Vagina (tissue), 2 donors: ENCODE results near the gene STK24.

Source experiments
- POLR2A ChIP-seq, 2 donors: fragments of 450-650 bp; IDR thresholded peaks; one replicate each; pipeline ENCODE4 v1.6.1; 2017; ENCODE audit warnings: antibody characterized with exemption in 2 of 2, mild to moderate bottlenecking in 2 of 2, moderate library complexity in 2 of 2
- TF ChIP-seq, protein P1 (sequence below), 3 experiments: fragments of 450-650 bp in 2 of 3; fragments of 200-600 bp in 1 of 3; sonication (generic) in 1 of 3; IDR thresholded peaks; one replicate each; pipeline ENCODE4 v1.5.1; 2017 to 2019; ENCODE audit warnings: antibody characterized with exemption in 3 of 3, mild to moderate bottlenecking in 2 of 3, moderate library complexity in 2 of 3

- TF ChIP-seq, protein P1, sequence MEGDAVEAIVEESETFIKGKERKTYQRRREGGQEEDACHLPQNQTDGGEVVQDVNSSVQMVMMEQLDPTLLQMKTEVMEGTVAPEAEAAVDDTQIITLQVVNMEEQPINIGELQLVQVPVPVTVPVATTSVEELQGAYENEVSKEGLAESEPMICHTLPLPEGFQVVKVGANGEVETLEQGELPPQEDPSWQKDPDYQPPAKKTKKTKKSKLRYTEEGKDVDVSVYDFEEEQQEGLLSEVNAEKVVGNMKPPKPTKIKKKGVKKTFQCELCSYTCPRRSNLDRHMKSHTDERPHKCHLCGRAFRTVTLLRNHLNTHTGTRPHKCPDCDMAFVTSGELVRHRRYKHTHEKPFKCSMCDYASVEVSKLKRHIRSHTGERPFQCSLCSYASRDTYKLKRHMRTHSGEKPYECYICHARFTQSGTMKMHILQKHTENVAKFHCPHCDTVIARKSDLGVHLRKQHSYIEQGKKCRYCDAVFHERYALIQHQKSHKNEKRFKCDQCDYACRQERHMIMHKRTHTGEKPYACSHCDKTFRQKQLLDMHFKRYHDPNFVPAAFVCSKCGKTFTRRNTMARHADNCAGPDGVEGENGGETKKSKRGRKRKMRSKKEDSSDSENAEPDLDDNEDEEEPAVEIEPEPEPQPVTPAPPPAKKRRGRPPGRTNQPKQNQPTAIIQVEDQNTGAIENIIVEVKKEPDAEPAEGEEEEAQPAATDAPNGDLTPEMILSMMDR (IDR thresholded peaks at IDR 0.05), result no peak
- TF ChIP-seq POLR2A (IDR thresholded peaks at IDR 0.05), result no peak
Observed at GRCh38 chr13:98563071-98563470, 13.8 kb downstream of the STK24 start.
